Measurements from ENCODE around the gene ZNF174.

DNA sequence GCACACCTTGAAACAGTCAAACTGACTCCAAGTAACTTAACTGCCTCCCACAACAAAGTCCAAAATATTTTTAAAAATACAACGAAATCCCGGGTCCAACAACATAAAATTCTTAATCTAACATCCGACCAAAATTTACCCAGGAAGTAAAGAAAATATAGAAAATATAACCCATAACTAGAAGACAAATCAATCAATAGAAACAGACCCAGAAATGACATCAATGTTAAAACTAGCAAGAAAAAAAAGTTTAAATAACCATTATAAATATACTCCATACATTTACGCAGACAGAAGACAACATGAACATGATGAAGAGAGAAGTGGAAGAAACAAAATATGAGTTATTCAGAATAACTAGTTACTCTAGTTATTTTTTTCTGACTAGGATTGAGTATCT is 38.6 kb downstream of the ZNF174 start:
- TF ChIP-seq, protein P1, sequence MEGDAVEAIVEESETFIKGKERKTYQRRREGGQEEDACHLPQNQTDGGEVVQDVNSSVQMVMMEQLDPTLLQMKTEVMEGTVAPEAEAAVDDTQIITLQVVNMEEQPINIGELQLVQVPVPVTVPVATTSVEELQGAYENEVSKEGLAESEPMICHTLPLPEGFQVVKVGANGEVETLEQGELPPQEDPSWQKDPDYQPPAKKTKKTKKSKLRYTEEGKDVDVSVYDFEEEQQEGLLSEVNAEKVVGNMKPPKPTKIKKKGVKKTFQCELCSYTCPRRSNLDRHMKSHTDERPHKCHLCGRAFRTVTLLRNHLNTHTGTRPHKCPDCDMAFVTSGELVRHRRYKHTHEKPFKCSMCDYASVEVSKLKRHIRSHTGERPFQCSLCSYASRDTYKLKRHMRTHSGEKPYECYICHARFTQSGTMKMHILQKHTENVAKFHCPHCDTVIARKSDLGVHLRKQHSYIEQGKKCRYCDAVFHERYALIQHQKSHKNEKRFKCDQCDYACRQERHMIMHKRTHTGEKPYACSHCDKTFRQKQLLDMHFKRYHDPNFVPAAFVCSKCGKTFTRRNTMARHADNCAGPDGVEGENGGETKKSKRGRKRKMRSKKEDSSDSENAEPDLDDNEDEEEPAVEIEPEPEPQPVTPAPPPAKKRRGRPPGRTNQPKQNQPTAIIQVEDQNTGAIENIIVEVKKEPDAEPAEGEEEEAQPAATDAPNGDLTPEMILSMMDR (conservative IDR thresholded peaks at IDR 0.05; ENCODE audit: low read length): no peak
- no peak for TF ChIP-seq EZH2phosphoT487 (IDR thresholded peaks at IDR 0.05; ENCODE audit: borderline replicate concordance)

Measured in Loucy (cell line).